ENCODE measurements around the gene CPXM2. TPM values are rescaled to one million over a fixed set of nuclear protein-coding genes. Genes with fewer than 3 reads are reported as not detected.
"Not testable (repeated sequence)": the region's sequence is repeated elsewhere in the genome, so short reads cannot be mapped to it uniquely, and the experiment has no call there.

Gene CPXM2
- total RNA-seq, 1 donor from 2014 or later, result 23.6 TPM

- no peak for DNase-seq (ENCODE audit: low spot score)
Measured at GRCh38 chr10:123743441-123744223, 148.0 kb downstream of the CPXM2 start.

GRCh38 chr10:123742751-123743440 is 148.7 kb downstream of the CPXM2 start:
- no peak for DNase-seq (ENCODE audit: low spot score)

GRCh38 chr10:123741711-123742110 is 149.9 kb downstream of the CPXM2 start:
- DNase-seq (ENCODE audit: low spot score), result no peak

- DNase-seq (ENCODE audit: low spot score), result no peak
Measured at GRCh38 chr10:123741146-123741545, 150.5 kb downstream of the CPXM2 start.

- not testable (repeated sequence) for DNase-seq (ENCODE audit: low spot score)
Measured at GRCh38 chr10:123736917-123737316, 154.7 kb downstream of the CPXM2 start.

DNA sequence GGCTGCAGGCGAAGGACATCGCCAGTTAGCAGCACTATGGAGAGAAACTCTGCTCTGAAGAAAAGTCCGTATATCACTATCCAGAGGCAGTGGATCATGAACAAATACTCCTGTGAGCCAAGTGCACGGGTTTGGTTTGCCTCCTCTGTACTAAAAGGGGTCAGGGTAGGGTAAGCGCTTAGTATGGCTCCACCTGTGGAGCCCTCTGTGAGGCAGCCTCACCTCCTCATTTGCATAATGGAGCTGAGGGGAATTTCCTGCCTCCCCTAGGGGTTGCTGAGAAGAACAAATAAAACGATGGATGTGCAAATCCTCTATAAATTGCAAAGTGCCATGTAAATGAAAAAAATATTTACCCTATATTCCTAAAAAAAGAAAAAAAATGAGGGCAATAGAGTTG is 162.1 kb downstream of the CPXM2 start:
- no peak for DNase-seq (ENCODE audit: low spot score)

DNA sequence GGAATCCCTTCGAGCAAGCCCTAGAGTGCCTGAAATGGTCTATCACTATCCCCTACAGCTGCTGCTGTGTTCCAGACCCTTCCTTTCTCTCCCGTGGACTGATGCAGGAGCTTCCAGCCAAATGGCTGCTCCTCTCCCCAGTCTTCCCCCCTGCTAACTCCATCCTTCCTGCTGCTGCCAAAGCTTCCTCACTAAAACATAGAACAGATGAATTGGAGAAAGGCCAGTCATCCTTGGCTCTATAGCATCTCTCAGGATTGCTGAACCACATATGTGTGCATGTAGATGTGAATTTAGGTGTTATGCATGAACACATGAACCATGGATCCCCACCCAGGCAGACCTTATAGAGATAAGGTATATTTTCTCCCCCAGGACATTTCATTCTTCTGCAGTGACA is 164.8 kb downstream of the CPXM2 start:
- DNase-seq (ENCODE audit: low spot score), result no peak

DNA sequence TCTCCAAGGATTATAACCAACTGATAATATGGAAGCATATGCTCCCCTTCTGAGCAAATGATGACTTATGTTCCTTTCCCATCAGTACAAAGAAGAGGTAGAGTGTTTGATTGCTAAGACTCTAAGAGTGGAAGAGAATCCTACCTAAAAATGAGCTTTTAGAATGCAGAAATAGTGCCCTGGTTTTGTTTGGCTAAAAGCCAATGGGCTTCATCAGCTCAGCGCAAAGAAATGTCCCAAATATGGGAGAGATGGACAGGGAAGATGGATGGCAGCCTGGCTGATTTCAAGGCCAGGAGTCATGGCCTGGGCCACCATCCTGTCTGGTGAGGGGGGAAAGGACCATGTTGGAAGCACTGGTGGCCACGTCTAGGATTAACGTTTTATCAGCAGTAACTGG is 165.2 kb downstream of the CPXM2 start:
- DNase-seq (ENCODE audit: low spot score), result no peak

- DNase-seq (ENCODE audit: low spot score), result no peak
Measured at GRCh38 chr10:123724747-123725146, 166.9 kb downstream of the CPXM2 start.

GRCh38 chr10:123722351-123722750 is 169.3 kb downstream of the CPXM2 start:
- DNase-seq (ENCODE audit: low spot score), result no peak

- no peak for DNase-seq (ENCODE audit: low spot score)
Measured at GRCh38 chr10:123721441-123722049, 170.1 kb downstream of the CPXM2 start.

DNA sequence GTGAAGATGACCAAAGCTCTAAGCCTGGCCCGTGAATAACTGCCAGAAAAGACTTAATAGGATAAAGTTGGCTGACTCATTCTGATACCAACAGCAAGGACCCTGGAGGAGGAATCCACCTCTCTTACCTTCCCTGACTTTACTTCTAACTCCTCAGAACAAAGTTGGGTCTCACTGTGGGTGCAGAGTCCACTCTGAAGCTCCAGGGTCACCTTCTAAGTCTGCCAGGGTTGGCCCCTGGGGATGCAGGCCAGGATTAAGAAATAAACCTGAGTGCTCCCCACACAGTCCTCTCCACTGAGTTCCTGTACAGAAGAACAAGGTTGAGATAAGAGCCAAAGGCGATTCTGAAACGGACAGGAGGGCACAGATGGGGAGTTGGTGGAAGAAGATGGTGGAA is 171.1 kb downstream of the CPXM2 start:
- DNase-seq (ENCODE audit: low spot score), result no peak

DNA sequence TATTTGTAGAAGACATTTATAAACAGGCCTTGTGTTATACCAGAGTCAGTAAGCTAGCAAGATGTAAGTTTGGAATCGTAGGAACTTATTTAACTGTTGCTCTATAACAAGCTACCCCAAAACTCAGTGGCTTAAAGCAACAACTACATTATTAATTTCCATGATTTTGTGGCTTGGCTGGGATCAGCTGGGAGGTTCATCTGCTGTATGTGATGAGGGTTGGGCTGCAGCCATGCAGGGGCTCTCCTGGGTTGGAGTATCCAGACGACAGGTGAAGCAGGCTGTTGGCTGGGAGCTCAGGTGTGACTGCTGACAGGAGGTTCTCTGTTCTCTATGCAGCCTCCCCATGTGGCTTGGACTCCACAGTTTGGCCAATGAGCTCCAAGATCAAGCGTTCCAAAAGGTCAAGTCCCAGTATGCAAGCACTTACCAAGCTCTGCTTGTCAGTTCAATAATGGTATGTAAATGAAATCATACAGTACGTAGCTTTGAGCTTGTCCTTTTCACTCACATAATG is 173.0 kb downstream of the CPXM2 start:
- DNase-seq (ENCODE audit: low spot score), result no peak

GRCh38 chr10:123717336-123717735 is 174.3 kb downstream of the CPXM2 start:
- DNase-seq (ENCODE audit: low spot score), result no peak

DNA sequence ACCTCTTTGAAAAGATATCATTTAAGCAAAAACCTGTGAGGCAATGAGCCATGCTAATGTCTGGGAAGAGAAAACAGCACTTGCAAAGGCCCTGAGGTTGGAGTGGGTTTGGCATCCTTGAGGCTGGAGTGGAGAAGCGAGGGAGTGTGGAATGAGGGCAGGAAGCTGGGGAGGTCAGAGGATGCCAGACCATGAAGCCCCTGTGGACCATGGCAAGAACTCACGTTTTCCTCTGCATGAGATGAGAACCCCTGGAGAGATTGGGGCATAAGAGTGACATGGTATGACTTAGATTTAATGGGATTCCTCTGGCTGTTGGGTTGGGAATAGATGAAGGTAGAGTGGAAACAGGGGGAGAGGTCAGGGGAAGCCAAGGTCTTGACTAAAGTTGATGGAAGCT is 176.1 kb downstream of the CPXM2 start:
- DNase-seq (ENCODE audit: low spot score), result no peak

DNA sequence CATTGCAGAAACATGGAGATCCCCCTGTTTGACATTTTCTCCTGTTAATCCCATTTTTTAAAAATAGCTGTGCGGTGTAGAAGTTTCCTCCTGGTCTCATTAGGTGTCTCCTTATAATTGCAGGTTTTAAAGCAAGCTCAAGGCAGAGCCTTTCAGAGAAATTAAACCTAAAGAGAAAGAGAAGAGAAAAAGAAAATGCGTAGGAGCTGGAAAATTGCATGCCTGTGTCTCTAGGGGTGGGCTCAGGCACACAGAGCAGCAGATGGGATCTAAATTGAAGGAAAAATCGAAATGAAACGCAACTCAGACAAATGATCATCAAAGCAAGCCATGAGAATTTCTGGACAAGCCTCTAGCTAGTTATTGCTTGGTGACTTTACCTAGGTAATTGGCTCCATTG is 185.4 kb downstream of the CPXM2 start:
- no peak for DNase-seq (ENCODE audit: low spot score)

- no peak for DNase-seq (ENCODE audit: low spot score)
Measured at GRCh38 chr10:123704812-123705211, 186.8 kb downstream of the CPXM2 start.

DNA sequence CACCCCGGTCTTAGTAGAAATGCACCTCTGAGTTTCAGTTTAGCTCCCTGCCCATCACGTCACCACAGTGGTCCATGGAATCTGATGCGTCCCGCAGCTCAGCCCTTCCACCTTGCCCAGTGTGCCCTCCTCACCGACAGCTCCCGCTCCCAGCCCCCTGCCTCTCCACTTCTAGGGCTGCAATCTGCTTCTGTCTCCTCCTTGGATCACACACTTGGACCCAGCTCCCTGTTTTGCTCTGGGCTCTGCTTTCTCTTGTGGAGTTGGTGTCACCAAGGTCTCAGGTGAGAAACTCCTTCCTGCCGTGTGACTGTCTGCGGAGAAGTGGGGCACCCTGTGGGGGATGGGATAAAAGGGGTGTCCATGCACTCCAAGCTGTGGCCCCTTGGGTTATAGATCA is 187.5 kb downstream of the CPXM2 start:
- DNase-seq (ENCODE audit: low spot score), result no peak

DNA sequence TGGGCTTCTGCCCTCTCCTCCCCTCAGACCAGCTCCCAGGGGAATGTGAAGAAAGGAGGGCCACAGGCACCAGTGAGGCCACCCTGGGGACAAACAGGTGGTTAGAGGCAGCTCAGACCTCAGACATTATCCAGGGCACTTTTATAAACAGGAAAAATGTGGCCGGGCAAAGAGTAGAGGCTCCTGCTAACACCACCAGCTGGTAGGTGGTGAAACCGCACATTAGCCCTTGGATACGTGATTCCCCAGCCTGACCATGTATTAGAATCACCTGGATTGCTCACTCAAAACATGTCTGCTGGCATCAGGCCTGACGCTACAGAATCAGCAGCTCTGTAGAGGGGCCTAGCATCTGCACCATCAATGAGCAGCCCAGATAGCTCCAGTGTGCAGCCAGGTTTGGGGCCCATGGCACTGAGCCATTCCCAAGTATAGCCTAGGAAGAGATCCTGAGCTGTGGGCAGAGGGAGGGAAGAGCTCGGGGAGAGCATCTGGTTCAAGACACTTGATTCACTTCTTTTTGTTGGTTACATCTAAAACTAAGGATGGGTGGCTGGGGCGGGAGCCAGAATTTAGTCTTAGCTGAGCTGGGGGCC is 188.3 kb downstream of the CPXM2 start:
- DNase-seq (ENCODE audit: low spot score), result no peak

Measured in ureter (tissue), 1 donor.